GM10266 (cell line): ENCODE data around the gene LMBR1L.

ENCODE experiments used
- DNase-seq: peaks from one replicate; pipeline ENCODE4 v3.0.0; 2012; ENCODE audit errors: extremely low spot score
- CTCF ChIP-seq: IDR thresholded peaks from 2 replicates; pipeline ENCODE4 v1.5.1; 2012; ENCODE audit warnings: mild to moderate bottlenecking, low read depth; ENCODE audit not compliant: control insufficient read depth, insufficient read depth; ENCODE audit errors: missing control alignments

LMBR1L gene

DNA sequence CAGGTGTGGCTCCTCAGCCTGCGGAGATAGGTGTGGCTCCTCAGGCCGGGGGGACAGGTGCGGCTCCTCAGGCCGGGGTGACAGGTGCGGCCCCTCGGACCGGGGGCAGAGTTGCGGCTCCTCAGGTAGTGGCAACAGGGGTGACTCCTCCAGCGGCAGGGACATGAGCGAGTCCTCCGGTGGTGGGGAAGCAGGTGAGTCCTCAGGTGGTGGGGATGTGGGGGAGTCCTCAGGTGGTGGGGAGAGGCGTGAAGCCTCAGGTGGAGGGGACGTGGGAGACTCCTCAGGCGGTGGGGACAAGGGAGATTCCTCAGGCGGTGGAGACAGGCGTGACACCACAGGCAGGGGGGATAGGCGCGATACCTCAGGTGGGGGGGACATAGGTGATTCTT lies 59.3 kb downstream of the LMBR1L start:
- DNase-seq = no peak
- TF ChIP-seq CTCF = no peak

GRCh38 chr12:49050507-49051372 lies 59.9 kb downstream of the LMBR1L start:
- no peak for TF ChIP-seq CTCF
- no peak for DNase-seq

GRCh38 chr12:49049566-49050224 lies 61.0 kb downstream of the LMBR1L start:
- no peak for TF ChIP-seq CTCF
- no peak for DNase-seq

GRCh38 chr12:49048953-49049352 lies 61.7 kb downstream of the LMBR1L start:
- no peak for TF ChIP-seq CTCF
- DNase-seq = no peak
